Endothelial cell of umbilical vein (primary cell): Measurements from ENCODE around the gene GALNT11. TPM values are rescaled to one million over a fixed set of nuclear protein-coding genes. Genes with fewer than 3 reads are reported as not detected.

Source experiments
- BruUV-seq: library from RNA; stranded (reverse); fragments of 400-500 nt; replicated peaks from 2 replicates; lab custom pipeline; 2021; lab: Mats Ljungman, UMichigan
- CTCF ChIA-PET: fragments of 300-600, 350-600 bp; sonication (Branson Sonifier 250); formaldehyde crosslinking; loops from one replicate; lab custom pipeline; 2021; ENCODE audit warnings: antibody characterized with exemption, inconsistent platforms; lab: Charles Lee
- POLR2A ChIA-PET: fragments of 300-600, 350-600 bp; sonication (Branson Sonifier 250); formaldehyde crosslinking; loops from one replicate; lab custom pipeline; 2021; ENCODE audit warnings: antibody characterized with exemption, inconsistent platforms; lab: Charles Lee
- DNase-seq: peaks from one replicate; pipeline ENCODE4 v3.0.0-alpha.2; 2011; ENCODE audit warnings: low read depth, low spot score
- FAIRE-seq: peaks from 2 replicates; lab custom pipeline; 2011; peaks lifted over from hg19 to GRCh38; lab: Jason Lieb, UNC
- H2AFZ ChIP-seq: 2 replicates; pipeline ENCODE4 v1.6.0; 2012; ENCODE audit warnings: low read depth, low read length, control low read depth, inconsistent platforms
- H3K27ac ChIP-seq: 2 replicates; pipeline ENCODE4 v1.5.1; 2011; ENCODE audit warnings: low read depth, mild to moderate bottlenecking, control low read depth, low read length, moderate library complexity; ENCODE audit not compliant: insufficient read depth
- H3K27me3 ChIP-seq, 2 experiments: 2 replicates each; pipeline versions ENCODE4 v1.6.0 to v1.6.1; 2011; ENCODE audit warnings: low read length in 2 of 2, mixed read lengths in 1 of 2; ENCODE audit not compliant: control insufficient read depth in 2 of 2, insufficient read depth in 2 of 2
- H3K36me3 ChIP-seq, 2 experiments: 2 replicates in 1 of 2; 3 replicates in 1 of 2; pipeline ENCODE4 v1.5.1; 2011; ENCODE audit warnings: low read length in 2 of 2, mild to moderate bottlenecking in 1 of 2, moderate library complexity in 1 of 2; ENCODE audit not compliant: control insufficient read depth in 2 of 2, insufficient read depth in 2 of 2; ENCODE audit errors: extremely low read depth in 1 of 2
- H3K4me1 ChIP-seq: 3 replicates; pipeline ENCODE4 v1.5.1; 2011; ENCODE audit warnings: mild to moderate bottlenecking, low read length; ENCODE audit not compliant: control insufficient read depth, insufficient read depth; ENCODE audit errors: extremely low read depth
- H3K4me2 ChIP-seq: 2 replicates; pipeline ENCODE4 v1.6.1; 2011; ENCODE audit warnings: low read length, control low read depth, mixed read lengths; ENCODE audit not compliant: insufficient read depth
- H3K4me3 ChIP-seq, 3 experiments: fragments of 200-600 bp in 1 of 3; sonication (generic), shearing (Covaris generic) in 1 of 3; replicated peaks in 1 of 3; 2 replicates each; pipeline ENCODE4 v1.5.1; 2011 to 2016; ENCODE audit warnings: control low read depth in 3 of 3, low read length in 3 of 3, mild to moderate bottlenecking in 2 of 3, inconsistent platforms in 1 of 3, low read depth in 1 of 3, moderate library complexity in 1 of 3; ENCODE audit not compliant: insufficient read depth in 1 of 3
- H3K79me2 ChIP-seq: 2 replicates; pipeline ENCODE4 v1.6.0; 2012; ENCODE audit warnings: low read length, inconsistent platforms; ENCODE audit not compliant: control insufficient read depth, insufficient read depth
- H3K9ac ChIP-seq: replicated peaks from 2 replicates; pipeline ENCODE3; 2011; ENCODE audit warnings: low read length, control low read depth; ENCODE audit not compliant: insufficient read depth; ENCODE audit errors: extremely low read depth
- H3K9me1 ChIP-seq: replicated peaks from 3 replicates; pipeline ENCODE4 v1.6.0; 2011; ENCODE audit warnings: mild to moderate bottlenecking, low read length; ENCODE audit not compliant: control insufficient read depth, insufficient read depth; ENCODE audit errors: extremely low read depth
- H3K9me3 ChIP-seq: replicated peaks from 2 replicates; pipeline ENCODE4 v1.5.1; 2012; ENCODE audit warnings: low read length, inconsistent platforms; ENCODE audit not compliant: control insufficient read depth, insufficient read depth
- H4K20me1 ChIP-seq: replicated peaks from 2 replicates; pipeline ENCODE3; 2011; ENCODE audit warnings: mild to moderate bottlenecking, low read length; ENCODE audit not compliant: control insufficient read depth, insufficient read depth; ENCODE audit errors: extremely low read depth
- CTCF ChIP-seq, 2 donors: IDR thresholded peaks; 1 replicate in 1 of 2; 2 replicates in 1 of 2; pipeline ENCODE4 v1.5.1; 2011; ENCODE audit warnings: low read length in 2 of 2, mild to moderate bottlenecking in 2 of 2, moderate library complexity in 2 of 2, control low read depth in 1 of 2, inconsistent platforms in 1 of 2, low read depth in 1 of 2; ENCODE audit not compliant: insufficient read depth in 1 of 2; ENCODE audit errors: extremely low read depth in 1 of 2
- EZH2 ChIP-seq: IDR thresholded peaks from 2 replicates; pipeline ENCODE4 v1.6.1; 2012; ENCODE audit warnings: borderline replicate concordance, low read depth, mild to moderate bottlenecking, moderate library complexity, low read length, inconsistent platforms; ENCODE audit not compliant: severe bottlenecking
- GATA2 ChIP-seq: IDR thresholded peaks from 2 replicates; pipeline ENCODE4 v1.7.0; 2011; ENCODE audit warnings: low read depth, mild to moderate bottlenecking, moderate library complexity, mixed read lengths, low read length; ENCODE audit not compliant: insufficient read length, insufficient read depth
- JUN ChIP-seq: IDR thresholded peaks from 2 replicates; pipeline ENCODE4 v1.6.1; 2011; ENCODE audit warnings: borderline replicate concordance, low read depth; ENCODE audit not compliant: insufficient read length, insufficient read depth
- MAX ChIP-seq: IDR thresholded peaks from 2 replicates; pipeline ENCODE4 v1.6.1; 2011; ENCODE audit not compliant: insufficient read depth, insufficient read length
- MYC ChIP-seq: IDR thresholded peaks from one replicate; pipeline ENCODE4 v1.6.1; 2011; ENCODE audit warnings: mild to moderate bottlenecking, low read depth, low read length
- POLR2A ChIP-seq: IDR thresholded peaks from 2 replicates; pipeline ENCODE4 v1.6.1; 2012; ENCODE audit warnings: low read depth, mild to moderate bottlenecking, control low read depth, low read length
- POLR2AphosphoS5 ChIP-seq: IDR thresholded peaks from 2 replicates; pipeline ENCODE4 v1.6.1; 2012; ENCODE audit warnings: low read depth, mild to moderate bottlenecking, control low read depth, low read length, moderate library complexity; ENCODE audit not compliant: insufficient read depth
- dilution Hi-C: fragments of 300-500 bp; cut with MboI; formaldehyde crosslinking; loops from one replicate; pipeline ENCODE4 v1.15.0; 2019; ENCODE audit warnings: low sequenced_read_pairs; ENCODE audit not compliant: extremely low pct_ligation_motif_present
- intact Hi-C: fragments of 100-400 bp; cut with micrococcal nuclease; formaldehyde crosslinking; loops from one replicate; pipeline ENCODE4 v1.10.0; 2022
- polyA plus RNA-seq, 4 experiments: library from polyadenylated mRNA; depleted of rRNA in 3 of 4; stranded (reverse) in 3 of 4; unstranded in 1 of 4; fragments of >200 nt; gene quantifications; 2 replicates each; pipeline versions ENCODE4 v1.2.1 to v1.2.3, GENCODE V29; 2011 to 2012; ENCODE audit warnings: missing spikeins in 1 of 4
- total RNA-seq: library from RNA; stranded (reverse); gene quantifications from 2 replicates; pipeline ENCODE4 v1.2.3, GENCODE V29; 2021

The GALNT11 gene
- total and polyA plus RNA-seq, 2 donors (not counting 3 experiments of a cell fraction or from before 2014, with no cell fraction given), result 27.7 to 36.5 TPM

GRCh38 chr7:152126741-152127140 lies 101.3 kb downstream of the GALNT11 start:
- no peaks in the 10 kb centered on the region for H3K9me3 ChIP-seq
- dilution Hi-C loops, result no loop called here
- no peaks in the 10 kb centered on the region for H3K9me1 ChIP-seq
- no peak overlapping the region for H2AFZ ChIP-seq
- peaks cover 9 to 26% of the 10 kb centered on the region in 2 experiments for H3K36me3 ChIP-seq
- H3K27ac ChIP-seq, result no peak overlapping the region
- no TSS peak for BruUV-seq
- POLR2A ChIA-PET, result no interaction called here
- H3K4me2 ChIP-seq, result no peak overlapping the region
- DNase-seq, result no peak
- H3K4me3 ChIP-seq, result no peak overlapping the region
- intact Hi-C loops, result no loop called here
- no peaks in the 10 kb centered on the region for H3K27me3 ChIP-seq
- H3K4me1 ChIP-seq, result no peaks in the 10 kb centered on the region
- FAIRE-seq, result no peak
- CTCF ChIA-PET, result interaction anchor here (0.6 kb wide), 1 partner anchor 87 kb away, joined by 3 read pairs; no protein-coding TSS in a partner anchor
- H4K20me1 ChIP-seq, result no peaks in the 10 kb centered on the region
- TF ChIP-seq GATA2, result no peak
- TF ChIP-seq JUN, result no peak
- no peak for TF ChIP-seq POLR2AphosphoS5
- TF ChIP-seq CTCF (IDR thresholded peaks at IDR 0.05; ENCODE audit: extremely low read depth in 1 of 2, insufficient read depth in 1 of 2, low read depth in 1 of 2, low read length in 2 of 2), result no peak
- TF ChIP-seq MAX, result no peak
- TF ChIP-seq POLR2A, result no peak
- TF ChIP-seq EZH2, result no peak
- TF ChIP-seq MYC, result no peak
- no peak overlapping the region for H3K9ac ChIP-seq
- no peaks in the 10 kb centered on the region for H3K79me2 ChIP-seq
